ENCODE measurements around the gene D2HGDH.
A peak's percentile ranks its signal among the peaks of the same experiment; 100 is the strongest.
"Not testable (repeated sequence)": the region's sequence is repeated elsewhere in the genome, so short reads cannot be mapped to it uniquely, and the experiment has no call there.

The D2HGDH gene

DNA sequence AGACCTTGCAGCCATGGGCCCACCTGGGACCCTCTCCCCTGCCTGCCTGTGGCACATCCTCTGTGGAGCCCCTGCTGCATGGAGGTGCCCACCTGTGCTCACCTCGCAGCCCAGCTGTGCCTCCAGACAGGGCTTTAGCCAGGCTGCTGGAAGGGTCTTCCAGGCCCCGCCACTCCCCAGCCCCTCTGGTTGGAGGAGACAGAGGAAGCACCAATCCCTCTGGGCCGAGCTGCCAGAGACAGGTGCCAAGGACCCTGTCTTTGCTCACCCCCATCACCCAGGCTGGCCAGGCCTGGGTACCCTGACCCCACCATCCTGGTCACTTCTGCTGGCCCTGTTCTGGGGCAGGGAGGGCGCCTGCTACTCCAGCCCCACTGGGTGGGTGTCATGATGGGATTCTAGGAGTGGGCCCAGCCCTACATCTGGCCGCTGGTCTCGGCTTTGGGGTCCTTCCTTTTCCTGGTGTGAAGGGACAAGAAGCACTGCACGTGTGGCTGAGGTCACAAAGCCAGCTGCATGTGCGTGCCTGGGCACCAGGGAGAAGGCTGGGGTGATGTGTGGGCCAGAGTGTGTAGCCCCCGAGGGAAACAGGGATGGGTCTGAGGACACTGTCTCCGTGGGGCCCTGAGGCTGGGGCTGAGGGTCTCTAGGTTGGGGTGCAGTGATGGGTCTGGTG is 65.2 kb downstream of the D2HGDH start:
- DNase-seq = peak in 1 of 2 donors; percentile 53
- TF ChIP-seq, protein P1, sequence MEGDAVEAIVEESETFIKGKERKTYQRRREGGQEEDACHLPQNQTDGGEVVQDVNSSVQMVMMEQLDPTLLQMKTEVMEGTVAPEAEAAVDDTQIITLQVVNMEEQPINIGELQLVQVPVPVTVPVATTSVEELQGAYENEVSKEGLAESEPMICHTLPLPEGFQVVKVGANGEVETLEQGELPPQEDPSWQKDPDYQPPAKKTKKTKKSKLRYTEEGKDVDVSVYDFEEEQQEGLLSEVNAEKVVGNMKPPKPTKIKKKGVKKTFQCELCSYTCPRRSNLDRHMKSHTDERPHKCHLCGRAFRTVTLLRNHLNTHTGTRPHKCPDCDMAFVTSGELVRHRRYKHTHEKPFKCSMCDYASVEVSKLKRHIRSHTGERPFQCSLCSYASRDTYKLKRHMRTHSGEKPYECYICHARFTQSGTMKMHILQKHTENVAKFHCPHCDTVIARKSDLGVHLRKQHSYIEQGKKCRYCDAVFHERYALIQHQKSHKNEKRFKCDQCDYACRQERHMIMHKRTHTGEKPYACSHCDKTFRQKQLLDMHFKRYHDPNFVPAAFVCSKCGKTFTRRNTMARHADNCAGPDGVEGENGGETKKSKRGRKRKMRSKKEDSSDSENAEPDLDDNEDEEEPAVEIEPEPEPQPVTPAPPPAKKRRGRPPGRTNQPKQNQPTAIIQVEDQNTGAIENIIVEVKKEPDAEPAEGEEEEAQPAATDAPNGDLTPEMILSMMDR (IDR thresholded peaks at IDR 0.05) = no peak
- Histone ChIP-seq H3K9me3 (no peaks in the 10 kb centered on the region), H3K27me3 (peaks cover 0 to 64% of the 10 kb centered on the region in 2 donors), H3K4me3 (no peak overlapping the region), H3K36me3 (no peaks in the 10 kb centered on the region), H3K27ac (no peak overlapping the region), H3K4me1 (peaks cover 0 to 19% (median 19%) of the 10 kb centered on the region in 4 donors)
- intact Hi-C loops (cut with DNase I; ENCODE audit: low total_unique reads) = no loop called here

DNA sequence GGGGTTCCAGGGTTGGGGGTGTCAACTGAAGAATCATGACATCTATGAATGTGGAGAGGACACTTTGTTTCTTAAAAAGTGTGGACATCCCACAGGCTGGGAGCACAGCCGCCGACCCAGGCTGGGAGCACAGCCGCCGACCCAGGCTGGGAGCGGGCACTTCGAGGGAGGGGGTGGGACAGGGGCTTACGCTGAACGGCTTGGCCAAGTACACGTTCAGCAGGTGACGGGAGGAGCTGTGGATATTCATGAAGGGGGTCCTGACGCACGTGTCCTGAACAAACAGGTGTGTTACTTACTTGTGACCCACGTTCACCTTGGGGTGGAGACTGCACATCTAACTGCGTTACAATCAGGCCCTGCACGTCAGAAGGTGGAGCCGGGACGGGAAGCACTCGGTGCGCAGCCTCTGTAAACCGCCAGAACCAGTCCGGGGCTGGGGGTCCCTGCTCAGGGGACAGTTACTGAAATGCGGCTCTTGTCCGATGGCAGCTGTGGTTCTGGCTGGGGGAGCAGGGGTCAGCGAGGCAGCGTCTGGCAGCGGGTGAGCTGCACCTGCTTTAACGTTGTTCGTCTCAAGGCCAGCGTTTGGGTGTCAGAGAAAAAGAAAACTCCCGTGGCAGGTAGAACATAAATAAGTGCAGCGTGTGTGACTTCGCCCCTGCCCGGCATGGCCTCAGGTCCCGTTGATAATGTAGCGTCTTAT is 65.9 kb downstream of the D2HGDH start:
- H3K4me3 ChIP-seq; H3K27ac ChIP-seq; DNase-seq; H3K36me3 ChIP-seq; H3K9me3 ChIP-seq; intact Hi-C loops (cut with DNase I; ENCODE audit: low total_unique reads): not testable (repeated sequence)
- Histone ChIP-seq H3K27me3 (peaks cover 0 to 68% of the 10 kb centered on the region in 2 donors), H3K4me1 (peaks cover 0 to 21% (median 20%) of the 10 kb centered on the region in 4 donors)

DNA sequence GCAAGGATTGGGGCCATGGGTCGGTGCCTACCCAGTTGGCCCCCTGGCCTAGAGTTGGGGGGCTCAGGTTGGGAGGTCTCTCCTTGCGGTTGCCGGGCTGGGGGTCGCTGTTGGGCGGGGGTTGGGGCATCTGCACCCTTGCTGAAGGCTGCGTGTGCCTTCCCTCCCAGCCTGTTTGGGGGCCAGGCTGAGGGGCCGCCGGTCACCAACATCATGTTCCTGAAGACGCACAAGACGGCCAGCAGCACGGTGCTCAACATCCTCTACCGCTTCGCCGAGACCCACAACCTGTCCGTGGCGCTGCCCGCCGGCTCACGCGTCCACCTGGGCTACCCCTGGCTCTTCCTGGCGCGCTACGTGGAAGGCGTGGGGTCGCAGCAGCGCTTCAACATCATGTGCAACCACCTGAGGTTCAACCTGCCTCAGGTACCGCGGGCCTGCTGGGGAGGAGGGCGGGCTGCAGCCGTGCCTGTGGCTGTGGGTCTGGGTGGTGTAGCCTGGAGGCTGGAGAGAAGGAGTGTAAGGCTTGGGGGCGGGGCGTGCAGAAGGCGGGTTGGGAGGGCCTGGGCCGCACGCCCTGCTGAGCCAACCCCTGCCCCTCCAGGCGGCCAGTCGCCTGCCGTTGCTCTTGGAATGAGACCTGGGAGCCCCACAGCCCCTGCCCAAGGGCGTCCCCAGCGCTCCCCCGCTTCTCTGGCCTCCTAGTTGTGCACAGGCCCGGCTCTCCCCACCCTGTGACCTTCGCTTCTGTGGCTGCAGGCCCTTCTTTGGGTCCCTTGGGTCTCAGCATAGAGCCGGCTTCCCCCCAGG is 67.4 kb downstream of the D2HGDH start:
- no peaks in the 10 kb centered on the region for H3K36me3 ChIP-seq
- H3K27ac ChIP-seq = no peak overlapping the region
- H3K4me3 ChIP-seq = no peak overlapping the region
- intact Hi-C loops (cut with DNase I; ENCODE audit: low total_unique reads) = no loop called here
- TF ChIP-seq, protein P1 (IDR thresholded peaks at IDR 0.05) = no peak
- DNase-seq = peak; percentile 16 to 53
- H3K4me1 ChIP-seq = peaks cover 0 to 21% (median 20%) of the 10 kb centered on the region in 4 donors
- peaks cover 0 to 54% of the 10 kb centered on the region in 2 donors for H3K27me3 ChIP-seq
- no peaks in the 10 kb centered on the region for H3K9me3 ChIP-seq

DNA sequence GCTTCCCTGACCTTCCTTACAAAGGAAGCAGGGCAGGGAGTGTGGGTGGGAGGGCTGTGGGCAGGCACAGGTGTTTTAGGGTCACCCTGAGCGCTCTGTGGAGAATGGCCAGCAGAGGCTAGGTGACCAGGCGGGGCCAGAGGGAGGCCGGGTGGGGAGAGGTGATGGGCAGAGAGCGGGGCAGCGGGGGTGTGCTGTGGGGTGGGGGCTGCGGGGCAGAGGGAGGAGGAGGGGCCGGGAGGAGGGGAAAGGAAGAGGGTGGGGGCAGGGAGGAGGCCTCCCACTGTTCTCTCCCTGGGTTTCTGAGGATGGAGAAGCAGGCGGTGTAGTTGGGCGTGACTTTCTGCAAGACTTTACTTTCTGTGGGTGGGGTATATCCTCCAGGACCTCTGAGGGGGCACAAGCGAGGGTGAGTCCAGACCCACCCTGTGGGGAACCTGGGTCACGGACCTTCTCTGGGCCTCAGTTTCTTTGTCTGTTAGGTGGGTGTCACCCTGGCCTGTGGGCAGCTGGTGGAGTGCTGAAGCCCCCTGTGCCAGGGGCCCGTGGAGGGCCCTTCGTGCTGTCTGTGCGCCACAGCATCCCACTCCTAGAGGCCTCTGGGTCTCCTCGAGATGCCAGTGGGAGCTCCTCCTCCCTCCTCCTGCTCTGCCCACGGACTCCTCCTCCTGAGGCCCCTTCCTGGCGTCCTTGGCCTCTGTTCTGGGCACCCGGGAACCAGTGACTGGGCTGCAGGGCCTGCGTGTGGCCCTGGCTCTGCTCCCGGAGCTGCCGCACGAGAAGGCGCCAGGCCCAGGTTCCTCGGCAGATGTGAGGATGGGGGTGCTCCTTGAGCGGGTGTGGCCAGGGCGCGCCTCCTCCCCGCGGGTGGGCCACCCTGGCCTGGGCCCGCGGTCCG is 68.2 kb downstream of the D2HGDH start:
- Histone ChIP-seq H3K4me1 (peaks cover 0 to 21% (median 20%) of the 10 kb centered on the region in 4 donors), H3K27me3 (peaks cover 0 to 48% of the 10 kb centered on the region in 2 donors), H3K4me3 (peak overlapping the region; percentile 41 to 53), H3K36me3 (no peaks in the 10 kb centered on the region), H3K27ac (no peak overlapping the region), H3K9me3 (no peaks in the 10 kb centered on the region)
- DNase-seq = peak in 1 of 2 donors; percentile 13
- intact Hi-C loops (cut with DNase I; ENCODE audit: low total_unique reads) = no loop called here
- TF ChIP-seq, protein P1 (IDR thresholded peaks at IDR 0.05) = no peak

DNA sequence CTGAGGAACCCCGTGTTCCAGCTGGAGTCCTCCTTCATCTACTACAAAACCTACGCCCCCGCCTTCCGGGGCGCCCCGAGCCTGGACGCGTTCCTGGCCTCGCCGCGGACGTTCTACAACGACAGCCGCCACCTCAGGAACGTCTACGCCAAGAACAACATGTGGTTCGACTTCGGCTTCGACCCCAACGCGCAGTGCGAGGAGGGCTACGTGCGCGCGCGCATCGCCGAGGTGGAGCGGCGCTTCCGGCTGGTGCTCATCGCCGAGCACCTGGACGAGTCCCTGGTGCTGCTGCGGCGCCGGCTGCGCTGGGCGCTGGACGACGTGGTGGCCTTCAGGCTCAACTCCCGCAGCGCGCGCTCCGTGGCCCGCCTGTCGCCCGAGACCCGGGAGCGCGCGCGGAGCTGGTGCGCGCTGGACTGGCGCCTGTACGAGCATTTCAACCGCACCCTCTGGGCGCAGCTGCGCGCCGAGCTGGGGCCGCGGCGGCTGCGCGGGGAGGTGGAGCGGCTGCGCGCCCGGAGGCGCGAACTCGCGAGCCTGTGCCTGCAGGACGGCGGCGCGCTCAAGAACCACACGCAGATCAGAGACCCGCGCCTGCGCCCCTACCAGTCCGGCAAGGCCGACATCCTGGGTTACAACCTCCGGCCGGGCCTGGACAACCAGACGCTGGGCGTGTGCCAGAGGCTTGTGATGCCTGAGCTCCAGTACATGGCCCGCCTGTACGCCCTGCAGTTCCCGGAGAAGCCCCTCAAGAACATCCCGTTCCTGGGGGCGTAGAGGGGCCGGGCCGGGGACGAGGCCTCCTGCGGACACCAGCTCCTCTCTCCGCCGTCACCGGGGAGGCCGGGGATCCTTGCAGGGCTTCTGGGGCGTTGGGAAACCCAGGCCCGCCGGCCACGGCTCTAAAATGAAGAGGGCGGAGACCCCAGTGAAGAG is 69.2 kb downstream of the D2HGDH start:
- peak overlapping the region; percentile 41 to 53 for H3K4me3 ChIP-seq
- no peaks in the 10 kb centered on the region for H3K9me3 ChIP-seq
- H3K4me1 ChIP-seq = peaks cover 0 to 21% (median 20%) of the 10 kb centered on the region in 4 donors
- DNase-seq = peak; percentile 41 to 65
- intact Hi-C loops (cut with DNase I; ENCODE audit: low total_unique reads) = no loop called here
- H3K27ac ChIP-seq = no peak overlapping the region
- H3K27me3 ChIP-seq = peaks cover 0 to 39% of the 10 kb centered on the region in 2 donors
- TF ChIP-seq, protein P1 (IDR thresholded peaks at IDR 0.05) = no peak
- H3K36me3 ChIP-seq = no peaks in the 10 kb centered on the region
